HG02981 (cell line): ENCODE measurements around the gene TMEM130.

Experiments
- ATAC-seq: cut with Tn5 transposase; IDR thresholded peaks from one replicate; pipeline ENCODE4 v1.9.1; 2021; ENCODE audit warnings: mild to moderate bottlenecking, moderate library complexity; ENCODE audit not compliant: unreplicated experiment

The TMEM130 gene

DNA sequence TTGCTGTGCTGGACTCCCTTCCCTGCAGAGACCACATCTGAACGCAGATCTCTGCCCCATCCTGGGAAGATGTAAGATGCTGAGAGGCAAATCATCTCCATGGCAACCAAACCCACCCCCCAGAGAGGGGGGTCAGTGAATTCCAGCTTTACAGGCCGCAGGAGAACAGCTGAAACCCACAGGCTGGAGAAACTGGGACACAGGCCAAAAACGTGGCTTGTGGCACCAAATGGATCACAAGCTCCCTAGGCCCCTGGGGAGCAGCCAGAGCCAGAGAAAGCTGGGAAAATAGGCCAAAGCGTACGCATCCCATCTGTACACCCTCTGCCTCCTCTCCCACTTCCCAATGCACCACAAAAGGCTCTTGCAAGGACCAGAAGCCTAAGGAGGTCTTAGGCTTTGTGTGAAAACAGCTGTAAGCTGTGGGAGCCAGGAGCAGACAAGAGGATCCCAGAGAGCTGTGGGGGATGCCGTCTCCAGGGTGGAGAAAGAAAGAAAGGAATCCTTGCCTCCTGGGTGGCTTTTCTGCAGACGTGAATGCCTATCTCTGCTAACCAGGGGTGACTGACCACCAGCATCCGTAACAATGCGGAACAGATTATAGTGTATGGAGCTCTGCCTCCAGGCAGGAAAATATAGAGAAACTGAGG, 59.5 kb downstream of the TMEM130 start:
- ATAC-seq: no peak

- ATAC-seq: no peak
These were observed 60.9 kb downstream of the TMEM130 start for GRCh38 chr7:98808751-98809460.

GRCh38 chr7:98807068-98808048, 62.5 kb downstream of the TMEM130 start:
- no peak for ATAC-seq

DNA sequence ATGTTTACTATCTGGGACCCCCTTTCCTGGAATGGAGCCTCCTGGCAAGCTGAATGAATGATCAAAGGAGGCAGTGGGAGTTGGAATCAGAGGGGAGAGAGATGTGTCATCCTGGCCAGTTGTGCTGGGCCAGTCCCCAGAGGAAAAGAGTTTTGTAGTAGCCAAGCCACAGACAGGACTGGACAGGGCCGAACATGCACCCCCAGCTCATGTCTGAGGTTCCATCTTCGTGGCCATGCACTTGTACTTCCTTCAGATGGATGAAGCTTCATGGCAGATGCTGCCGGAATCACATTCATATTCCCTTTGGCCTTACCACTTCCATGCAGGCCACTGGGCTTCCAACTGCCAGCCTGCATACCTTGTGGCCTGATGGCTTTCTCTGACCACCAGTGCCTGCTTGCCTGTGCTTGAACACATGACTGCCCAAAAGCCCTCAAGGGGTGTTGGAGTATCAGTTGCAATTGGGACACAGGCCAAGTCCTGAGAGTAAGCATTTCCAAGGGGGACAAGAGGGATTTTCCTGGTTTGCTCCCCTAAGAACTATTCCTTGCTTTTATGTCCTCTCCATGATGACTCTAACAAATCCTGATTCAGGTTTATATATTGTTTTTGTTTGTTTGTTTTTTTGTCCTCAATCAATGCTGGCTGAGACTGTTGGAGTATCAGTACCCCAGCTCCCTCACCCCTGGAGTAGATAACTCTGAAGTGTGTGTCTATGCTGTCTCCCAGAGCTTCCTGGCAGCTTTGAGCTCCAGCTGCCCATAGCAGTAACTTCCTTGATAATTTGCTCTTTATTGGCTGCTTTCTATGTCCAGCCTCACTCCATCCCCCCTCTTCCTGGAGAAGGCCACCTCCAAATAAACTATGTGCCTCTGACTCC, 63.6 kb downstream of the TMEM130 start:
- no peak for ATAC-seq

GRCh38 chr7:98802781-98803110, 67.1 kb downstream of the TMEM130 start:
- peak; percentile 29 for ATAC-seq

DNA sequence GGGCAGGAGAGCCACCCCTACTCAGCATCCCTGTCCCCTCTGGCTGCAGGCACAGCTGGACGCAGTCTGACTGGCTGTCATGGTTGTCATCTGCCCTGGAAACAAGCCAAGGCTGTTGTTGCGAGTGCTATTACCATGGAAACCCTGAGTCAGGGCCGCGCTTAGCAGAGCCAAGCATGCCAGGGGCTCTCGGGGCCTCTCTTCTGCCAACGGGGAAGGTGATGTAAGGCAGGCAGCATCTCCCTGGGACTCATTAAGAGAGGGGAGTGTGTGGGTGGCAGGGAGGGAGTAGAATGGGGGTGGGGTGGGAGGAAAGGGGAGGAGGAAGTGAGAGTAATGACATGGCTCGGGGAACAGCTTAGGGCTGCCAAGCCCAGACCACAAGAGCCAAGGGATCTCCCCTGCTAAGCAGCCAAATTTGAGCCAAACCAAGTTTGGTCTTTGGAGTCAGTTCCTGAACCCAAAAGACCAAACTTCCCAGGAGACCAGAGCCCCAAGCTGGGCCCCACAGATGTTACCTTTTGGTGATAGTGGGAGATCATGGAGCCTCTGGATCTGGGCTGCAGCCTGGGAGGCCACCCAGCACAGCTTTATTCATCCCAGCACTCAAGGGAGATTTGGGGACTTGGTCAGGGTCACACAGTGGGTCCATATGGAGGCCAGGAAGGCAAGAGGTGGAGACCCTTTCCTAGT, 67.6 kb downstream of the TMEM130 start:
- peak; percentile 88 for ATAC-seq

DNA sequence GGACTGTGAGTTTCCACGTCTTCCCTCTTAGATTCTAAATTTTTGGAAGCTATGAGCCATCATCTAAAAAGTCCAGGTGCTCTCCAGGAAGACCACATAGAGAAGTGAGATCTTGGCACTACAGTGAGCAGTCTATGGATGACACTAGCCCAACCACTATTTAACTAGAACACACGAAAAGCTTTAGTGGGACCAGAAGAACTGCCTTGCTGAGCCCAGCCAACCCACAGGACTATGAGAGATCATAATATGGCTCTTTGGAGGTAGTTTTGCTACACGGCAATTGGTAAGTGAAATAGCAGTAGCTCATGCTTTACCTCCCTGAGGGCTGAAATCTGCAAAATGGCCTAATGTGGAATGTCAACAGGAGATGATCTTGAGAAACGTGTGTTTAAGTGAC, 68.8 kb downstream of the TMEM130 start:
- ATAC-seq: no peak

DNA sequence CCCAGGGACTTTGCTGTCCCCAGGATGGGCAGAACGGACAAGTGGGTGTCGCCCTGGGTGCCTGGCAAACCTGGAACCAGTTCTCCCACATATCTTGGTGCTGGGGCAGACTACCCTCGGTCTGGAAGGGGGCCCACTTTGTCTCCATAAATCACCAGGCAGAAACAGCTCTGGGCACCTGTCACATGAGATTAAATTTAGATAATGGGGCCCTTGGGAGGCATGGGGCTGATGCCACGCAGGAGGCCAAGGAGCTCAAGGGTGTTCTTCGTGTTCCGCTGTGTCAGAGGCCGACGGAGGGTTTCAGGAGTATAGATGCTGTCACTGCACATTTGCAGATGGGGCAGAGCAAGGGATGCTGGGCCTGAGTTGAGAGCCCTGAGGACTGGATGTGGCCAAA, 72.7 kb downstream of the TMEM130 start:
- no peak for ATAC-seq
